Measurements from ENCODE around the gene CTNNA1. TPM values are rescaled to one million over a fixed set of nuclear protein-coding genes. Genes with fewer than 3 reads are reported as not detected.

CTNNA1 gene
- total and polyA plus RNA-seq, 2 of the 8 experiments (the other 6 are each of a cell fraction or from before 2014, with no cell fraction given): 115 to 349 TPM

GRCh38 chr5:138711087-138711486 is 42.1 kb upstream of the CTNNA1 start:
- Histone ChIP-seq H4K91ac (replicated peaks; ENCODE audit: insufficient read length, low read length) (no peak overlapping the region), H2BK120ac (replicated peaks; ENCODE audit: low read depth, low read length) (no peak overlapping the region), H3K79me2 (ENCODE audit: control insufficient read depth in 1 of 2, insufficient read depth in 2 of 2, low read length in 2 of 2) (no peaks in the 10 kb centered on the region), H2BK15ac (ENCODE audit: low read length) (no peak overlapping the region), H3K23me2 (ENCODE audit: low read depth, low read length) (no peaks in the 10 kb centered on the region), H3K4ac (replicated peaks; ENCODE audit: insufficient read length, low read depth, low read length) (no peak overlapping the region), H4K8ac (ENCODE audit: extremely low read depth, insufficient read depth, low read length) (no peak overlapping the region; the same call in 1 of the 2 replicates), H3K27ac (ENCODE audit: low read depth, low read length) (no peak overlapping the region), H3K4me1 (replicated peaks in 1 of 4; ENCODE audit: control insufficient read depth in 3 of 4, insufficient read depth in 4 of 4, low read length in 3 of 4) (peaks cover 8 to 16% (median 13%) of the 10 kb centered on the region in 4 experiments; a peak in 6 of 7 replicates), H3K27me3 (replicated peaks in 1 of 4; ENCODE audit: control insufficient read depth in 3 of 4, extremely low read depth in 1 of 4, insufficient read depth in 3 of 4, low read length in 3 of 4) (no peaks in the 10 kb centered on the region), H3K79me1 (ENCODE audit: low read depth, low read length) (no peaks in the 10 kb centered on the region), H4K5ac (ENCODE audit: insufficient read length, low read depth, low read length) (no peak overlapping the region), H2BK12ac (ENCODE audit: low read depth, low read length) (no peak overlapping the region), H3K18ac (ENCODE audit: extremely low read depth, low read length) (no peak overlapping the region), H3K9ac (replicated peaks in 1 of 4; ENCODE audit: extremely low read depth in 1 of 4, low read depth in 3 of 4, low read length in 3 of 4) (no peak overlapping the region), H2AFZ (ENCODE audit: low read length) (no peak overlapping the region), H3K14ac (ENCODE audit: insufficient read length) (no peak overlapping the region), H3K4me2 (ENCODE audit: insufficient read depth in 1 of 2, low read depth in 2 of 2, low read length in 2 of 2) (no peak overlapping the region), H3K36me3 (ENCODE audit: control insufficient read depth in 2 of 4, insufficient read depth in 4 of 4, low read length in 3 of 4) (no peaks in the 10 kb centered on the region), H2BK20ac (ENCODE audit: low read length) (no peak overlapping the region), H4K20me1 (replicated peaks in 1 of 2; ENCODE audit: control insufficient read depth in 1 of 2, insufficient read depth in 2 of 2, low read length in 2 of 2) (no peaks in the 10 kb centered on the region), H2AK5ac (ENCODE audit: low read depth, low read length) (no peak overlapping the region), H2BK5ac (ENCODE audit: low read depth, low read length) (no peak overlapping the region), H3K23ac (ENCODE audit: insufficient read length) (no peak overlapping the region), H3K9me3 (ENCODE audit: insufficient read depth in 2 of 2, low read depth in 1 of 2, low read length in 1 of 2) (no peaks in the 10 kb centered on the region), H3K4me3 (ENCODE audit: extremely low read depth in 1 of 4, insufficient read depth in 2 of 4, low read depth in 3 of 4, low read length in 4 of 4) (no peak overlapping the region), H3K56ac (replicated peaks; ENCODE audit: insufficient read length, low read depth, low read length) (no peak overlapping the region)
- POLR2A ChIA-PET (ENCODE audit: partially characterized antibody): no interaction called here
- CTCF ChIA-PET (ENCODE audit: partially characterized antibody): interaction anchor here (0.7 to 2.2 kb wide), 5 partner anchors 9 to 115 kb away, joined by 3 to 6 read pairs (median 5); no protein-coding TSS in a partner anchor
- FAIRE-seq (no peak), DNase-seq (ENCODE audit: low read depth in 1 of 2, low spot score in 2 of 2) (no peak)
- 95% methylated on average over 6 of the region's 6 CpGs; no CpG with 5 or more reads in 1 of the 2 experiments for WGBS, 2 experiments (ENCODE audit: extremely low coverage in 1 of 2, insufficient coverage in 1 of 2, insufficient read length in 1 of 2, insufficient replicate concordance in 2 of 2, low coverage in 1 of 2, low lambda C conversion rate in 2 of 2, missing lambda C conversion rate in 1 of 2)
- TF ChIP-seq KDM5A (IDR thresholded peaks at IDR 0.05; ENCODE audit: low read length) (no peak), ZNF274 (IDR thresholded peaks at IDR 0.05; ENCODE audit: borderline replicate concordance, extremely low read depth, low read length) (no peak), TCF12 (IDR thresholded peaks at IDR 0.05; ENCODE audit: low read depth, low read length) (no peak), HDAC6 (IDR thresholded peaks at IDR 0.05; ENCODE audit: low read depth, low read length) (no peak)
